SK-N-SH treated with all-trans-retinoic acid at 6 μM for 48 hours (cell line): ENCODE data around the gene MNT.

Experiments used
- ARNTL ChIP-seq: fragments of 450-650 bp; formaldehyde crosslinking; IDR thresholded peaks from 2 replicates; pipeline ENCODE4 v1.5.0; 2020; ENCODE audit warnings: low read depth, mild to moderate bottlenecking, moderate library complexity, borderline replicate concordance
- BACH2 ChIP-seq: fragments of 250-450 bp; sonication (Bioruptor Pico); IDR thresholded peaks from 2 replicates; pipeline ENCODE4 v1.9.0; 2021; ENCODE audit warnings: mild to moderate bottlenecking, borderline replicate concordance
- CSDC2 ChIP-seq: fragments of 250-450 bp; sonication (Bioruptor Pico); IDR thresholded peaks from 2 replicates; pipeline ENCODE4 v1.5.0; 2020; ENCODE audit warnings: mild to moderate bottlenecking, moderate library complexity
- ESRRG ChIP-seq: fragments of 250-450 bp; sonication (Bioruptor Pico); IDR thresholded peaks from 2 replicates; pipeline ENCODE4 v1.6.1; 2021; ENCODE audit warnings: mild to moderate bottlenecking
- OSR1 ChIP-seq: fragments of 250-450 bp; sonication (Bioruptor Pico); IDR thresholded peaks from 2 replicates; pipeline ENCODE4 v1.8.0; 2022; ENCODE audit warnings: moderate library complexity, mild to moderate bottlenecking, inconsistent platforms
- PPARA ChIP-seq: fragments of 250-450 bp; sonication (Bioruptor Pico); IDR thresholded peaks from 2 replicates; pipeline ENCODE4 v1.5.0; 2020; ENCODE audit warnings: mild to moderate bottlenecking, borderline replicate concordance
- RARB ChIP-seq: fragments of 250-450 bp; sonication (Bioruptor Pico); IDR thresholded peaks from 2 replicates; pipeline ENCODE4 v1.8.0; 2021; ENCODE audit warnings: mild to moderate bottlenecking, moderate library complexity
- TCF4 ChIP-seq: fragments of 250-450 bp; sonication (Bioruptor Pico); IDR thresholded peaks from 2 replicates; pipeline ENCODE4 v1.8.0; 2021; ENCODE audit warnings: mild to moderate bottlenecking, moderate library complexity, borderline replicate concordance
- ZFP3 ChIP-seq: fragments of 250-450 bp; sonication (Bioruptor Pico); IDR thresholded peaks from 2 replicates; pipeline ENCODE4 v1.5.0; 2020; ENCODE audit warnings: mild to moderate bottlenecking, moderate library complexity
- ZFP30 ChIP-seq: fragments of 450-650 bp; formaldehyde crosslinking; IDR thresholded peaks from 2 replicates; pipeline ENCODE4 v1.5.0; 2022; ENCODE audit warnings: mild to moderate bottlenecking, moderate library complexity
- ZNF565 ChIP-seq: fragments of 450-650 bp; formaldehyde crosslinking; conservative IDR thresholded peaks from 2 replicates; pipeline ENCODE4 v1.5.0; 2020; ENCODE audit warnings: low read depth, mild to moderate bottlenecking, moderate library complexity
- TF ChIP-seq, protein P1 (sequence below): fragments of 250-450 bp; sonication (Bioruptor Pico); IDR thresholded peaks from 2 replicates; pipeline ENCODE4 v1.8.0; 2020; ENCODE audit warnings: mild to moderate bottlenecking, moderate library complexity, borderline replicate concordance
- TF ChIP-seq, protein P2 (sequence below): fragments of 250-450 bp; sonication (Bioruptor Pico); IDR thresholded peaks from 2 replicates; pipeline ENCODE4 v1.5.0; 2020; ENCODE audit warnings: mild to moderate bottlenecking, moderate library complexity
- TF ChIP-seq, protein P3 (sequence below): fragments of 250-450 bp; sonication (Bioruptor Pico); IDR thresholded peaks from 2 replicates; pipeline ENCODE4 v1.5.1; 2021; ENCODE audit warnings: mild to moderate bottlenecking, moderate library complexity

DNA sequence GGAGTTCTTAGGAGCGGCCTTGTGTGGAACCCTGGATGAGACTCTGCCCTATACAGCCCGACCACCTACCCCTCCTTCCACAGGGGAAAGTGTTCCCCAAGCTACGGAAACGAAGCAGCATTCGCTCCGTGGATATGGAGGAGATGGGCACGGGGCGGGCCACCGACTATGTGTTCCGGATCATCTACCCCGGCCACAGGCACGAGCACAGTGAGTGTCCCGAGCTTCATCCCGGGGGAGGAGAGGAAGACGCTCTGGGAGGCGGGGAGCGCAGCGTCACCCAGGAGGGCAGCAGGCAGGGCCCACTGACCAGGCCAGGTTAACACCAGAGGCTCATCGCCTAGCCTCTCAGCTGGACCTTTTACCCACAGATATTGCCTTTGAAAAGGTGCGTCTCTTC is 35.7 kb downstream of the MNT start:
- TF ChIP-seq PPARA (CRISPR knock-in tag): no peak
- TF ChIP-seq OSR1 (CRISPR knock-in tag): no peak
- TF ChIP-seq, protein P1, sequence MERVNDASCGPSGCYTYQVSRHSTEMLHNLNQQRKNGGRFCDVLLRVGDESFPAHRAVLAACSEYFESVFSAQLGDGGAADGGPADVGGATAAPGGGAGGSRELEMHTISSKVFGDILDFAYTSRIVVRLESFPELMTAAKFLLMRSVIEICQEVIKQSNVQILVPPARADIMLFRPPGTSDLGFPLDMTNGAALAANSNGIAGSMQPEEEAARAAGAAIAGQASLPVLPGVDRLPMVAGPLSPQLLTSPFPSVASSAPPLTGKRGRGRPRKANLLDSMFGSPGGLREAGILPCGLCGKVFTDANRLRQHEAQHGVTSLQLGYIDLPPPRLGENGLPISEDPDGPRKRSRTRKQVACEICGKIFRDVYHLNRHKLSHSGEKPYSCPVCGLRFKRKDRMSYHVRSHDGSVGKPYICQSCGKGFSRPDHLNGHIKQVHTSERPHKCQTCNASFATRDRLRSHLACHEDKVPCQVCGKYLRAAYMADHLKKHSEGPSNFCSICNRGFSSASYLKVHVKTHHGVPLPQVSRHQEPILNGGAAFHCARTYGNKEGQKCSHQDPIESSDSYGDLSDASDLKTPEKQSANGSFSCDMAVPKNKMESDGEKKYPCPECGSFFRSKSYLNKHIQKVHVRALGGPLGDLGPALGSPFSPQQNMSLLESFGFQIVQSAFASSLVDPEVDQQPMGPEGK (CRISPR knock-in tag): no peak
- no peak for TF ChIP-seq RARB (CRISPR knock-in tag)
- no peak for TF ChIP-seq TCF4 (CRISPR knock-in tag)
- TF ChIP-seq, protein P2, sequence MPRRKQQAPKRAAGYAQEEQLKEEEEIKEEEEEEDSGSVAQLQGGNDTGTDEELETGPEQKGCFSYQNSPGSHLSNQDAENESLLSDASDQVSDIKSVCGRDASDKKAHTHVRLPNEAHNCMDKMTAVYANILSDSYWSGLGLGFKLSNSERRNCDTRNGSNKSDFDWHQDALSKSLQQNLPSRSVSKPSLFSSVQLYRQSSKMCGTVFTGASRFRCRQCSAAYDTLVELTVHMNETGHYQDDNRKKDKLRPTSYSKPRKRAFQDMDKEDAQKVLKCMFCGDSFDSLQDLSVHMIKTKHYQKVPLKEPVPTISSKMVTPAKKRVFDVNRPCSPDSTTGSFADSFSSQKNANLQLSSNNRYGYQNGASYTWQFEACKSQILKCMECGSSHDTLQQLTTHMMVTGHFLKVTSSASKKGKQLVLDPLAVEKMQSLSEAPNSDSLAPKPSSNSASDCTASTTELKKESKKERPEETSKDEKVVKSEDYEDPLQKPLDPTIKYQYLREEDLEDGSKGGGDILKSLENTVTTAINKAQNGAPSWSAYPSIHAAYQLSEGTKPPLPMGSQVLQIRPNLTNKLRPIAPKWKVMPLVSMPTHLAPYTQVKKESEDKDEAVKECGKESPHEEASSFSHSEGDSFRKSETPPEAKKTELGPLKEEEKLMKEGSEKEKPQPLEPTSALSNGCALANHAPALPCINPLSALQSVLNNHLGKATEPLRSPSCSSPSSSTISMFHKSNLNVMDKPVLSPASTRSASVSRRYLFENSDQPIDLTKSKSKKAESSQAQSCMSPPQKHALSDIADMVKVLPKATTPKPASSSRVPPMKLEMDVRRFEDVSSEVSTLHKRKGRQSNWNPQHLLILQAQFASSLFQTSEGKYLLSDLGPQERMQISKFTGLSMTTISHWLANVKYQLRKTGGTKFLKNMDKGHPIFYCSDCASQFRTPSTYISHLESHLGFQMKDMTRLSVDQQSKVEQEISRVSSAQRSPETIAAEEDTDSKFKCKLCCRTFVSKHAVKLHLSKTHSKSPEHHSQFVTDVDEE (CRISPR knock-in tag): no peak
- no peak for TF ChIP-seq ZFP30
- TF ChIP-seq, protein P3, sequence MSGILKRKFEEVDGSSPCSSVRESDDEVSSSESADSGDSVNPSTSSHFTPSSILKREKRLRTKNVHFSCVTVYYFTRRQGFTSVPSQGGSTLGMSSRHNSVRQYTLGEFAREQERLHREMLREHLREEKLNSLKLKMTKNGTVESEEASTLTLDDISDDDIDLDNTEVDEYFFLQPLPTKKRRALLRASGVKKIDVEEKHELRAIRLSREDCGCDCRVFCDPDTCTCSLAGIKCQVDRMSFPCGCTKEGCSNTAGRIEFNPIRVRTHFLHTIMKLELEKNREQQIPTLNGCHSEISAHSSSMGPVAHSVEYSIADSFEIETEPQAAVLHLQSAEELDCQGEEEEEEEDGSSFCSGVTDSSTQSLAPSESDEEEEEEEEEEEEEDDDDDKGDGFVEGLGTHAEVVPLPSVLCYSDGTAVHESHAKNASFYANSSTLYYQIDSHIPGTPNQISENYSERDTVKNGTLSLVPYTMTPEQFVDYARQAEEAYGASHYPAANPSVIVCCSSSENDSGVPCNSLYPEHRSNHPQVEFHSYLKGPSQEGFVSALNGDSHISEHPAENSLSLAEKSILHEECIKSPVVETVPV (CRISPR knock-in tag): no peak
- TF ChIP-seq CSDC2 (CRISPR knock-in tag): no peak
- no peak for TF ChIP-seq BACH2
- no peak for TF ChIP-seq ZFP3 (CRISPR knock-in tag)
- no peak for TF ChIP-seq ZNF565 (CRISPR knock-in tag)
- TF ChIP-seq ARNTL: no peak
- no peak for TF ChIP-seq ESRRG (CRISPR knock-in tag)
